ENCODE results near the gene ELN.

ELN gene

GRCh38 chr7:74083117-74083876, 55.3 kb downstream of the ELN start, which contains the start of gene LIMK1:
TSS of gene LIMK1 (plus strand) at chr7:74083804. CDS start at chr7:74083991, 187 bp downstream.
- H3K4me1 ChIP-seq (ENCODE audit: control insufficient read depth, insufficient read depth, low read length, poor library complexity, severe bottlenecking): peaks cover 15% of the 10 kb centered on the region
- H3K36me3 ChIP-seq (ENCODE audit: control insufficient read depth, insufficient read depth, low read length): peaks cover 28% of the 10 kb centered on the region
- WGBS, 2 experiments (ENCODE audit: insufficient coverage in 2 of 2): 16 to 36% methylated on average over 13 to 37 of the region's 71 CpGs
- H3K9me3 ChIP-seq (ENCODE audit: control insufficient read depth, low read length): no peaks in the 10 kb centered on the region
- peak within 1 kb of the TSS; percentile 73 for H3K27ac ChIP-seq (ENCODE audit: low read depth, low read length, severe bottlenecking)
- peak within 1 kb of the TSS; percentile 73 for H3K4me3 ChIP-seq (ENCODE audit: extremely low read depth, insufficient read depth, low read length, poor library complexity, severe bottlenecking)

GRCh38 chr7:74083928-74084721, 56.2 kb downstream of the ELN start:
- H3K4me3 ChIP-seq (ENCODE audit: extremely low read depth, insufficient read depth, low read length, poor library complexity, severe bottlenecking): peak overlapping the region; percentile 73
- no peaks in the 10 kb centered on the region for H3K9me3 ChIP-seq (ENCODE audit: control insufficient read depth, low read length)
- H3K27ac ChIP-seq (ENCODE audit: low read depth, low read length, severe bottlenecking): peak overlapping the region; percentile 41
- peaks cover 35% of the 10 kb centered on the region for H3K36me3 ChIP-seq (ENCODE audit: control insufficient read depth, insufficient read depth, low read length)
- WGBS, 2 experiments (ENCODE audit: insufficient coverage in 2 of 2): 1% methylated on average over 32 to 36 of the region's 61 CpGs
- H3K4me1 ChIP-seq (ENCODE audit: control insufficient read depth, insufficient read depth, low read length, poor library complexity, severe bottlenecking): peaks cover 15% of the 10 kb centered on the region

- Histone ChIP-seq H3K27ac (ENCODE audit: low read depth, low read length, severe bottlenecking) (no peak overlapping the region), H3K4me1 (ENCODE audit: control insufficient read depth, insufficient read depth, low read length, poor library complexity, severe bottlenecking) (peaks cover 15% of the 10 kb centered on the region), H3K9me3 (ENCODE audit: control insufficient read depth, low read length) (no peaks in the 10 kb centered on the region), H3K36me3 (ENCODE audit: control insufficient read depth, insufficient read depth, low read length) (peaks cover 42% of the 10 kb centered on the region), H3K4me3 (ENCODE audit: extremely low read depth, insufficient read depth, low read length, poor library complexity, severe bottlenecking) (peak overlapping the region; percentile 73)
- WGBS, 2 experiments (ENCODE audit: insufficient coverage in 2 of 2): 72 to 76% methylated on average over 5 of the region's 6 CpGs
These were observed 57.0 kb downstream of the ELN start for GRCh38 chr7:74084722-74085578.

GRCh38 chr7:74087791-74088453, 59.9 kb downstream of the ELN start:
- H3K36me3 ChIP-seq (ENCODE audit: control insufficient read depth, insufficient read depth, low read length): peaks cover 57% of the 10 kb centered on the region
- no peak overlapping the region for H3K27ac ChIP-seq (ENCODE audit: low read depth, low read length, severe bottlenecking)
- no peaks in the 10 kb centered on the region for H3K9me3 ChIP-seq (ENCODE audit: control insufficient read depth, low read length)
- H3K4me1 ChIP-seq (ENCODE audit: control insufficient read depth, insufficient read depth, low read length, poor library complexity, severe bottlenecking): peaks cover 23% of the 10 kb centered on the region
- WGBS, 2 experiments (ENCODE audit: insufficient coverage in 2 of 2): 94 to 96% methylated on average over 8 to 9 of the region's 10 CpGs
- no peak overlapping the region for H3K4me3 ChIP-seq (ENCODE audit: extremely low read depth, insufficient read depth, low read length, poor library complexity, severe bottlenecking)

GRCh38 chr7:74092321-74092963, 64.5 kb downstream of the ELN start:
- WGBS, 2 experiments (ENCODE audit: insufficient coverage in 2 of 2): 82 to 83% methylated on average over 13 of the region's 13 CpGs
- H3K4me1 ChIP-seq (ENCODE audit: control insufficient read depth, insufficient read depth, low read length, poor library complexity, severe bottlenecking): peaks cover 38% of the 10 kb centered on the region
- H3K4me3 ChIP-seq (ENCODE audit: extremely low read depth, insufficient read depth, low read length, poor library complexity, severe bottlenecking): no peak overlapping the region
- H3K27ac ChIP-seq (ENCODE audit: low read depth, low read length, severe bottlenecking): peak overlapping the region; percentile 97
- H3K9me3 ChIP-seq (ENCODE audit: control insufficient read depth, low read length): peaks cover 11% of the 10 kb centered on the region
- peaks cover 52% of the 10 kb centered on the region for H3K36me3 ChIP-seq (ENCODE audit: control insufficient read depth, insufficient read depth, low read length)

GRCh38 chr7:74092964-74093471, 65.0 kb downstream of the ELN start:
- H3K36me3 ChIP-seq (ENCODE audit: control insufficient read depth, insufficient read depth, low read length): peaks cover 52% of the 10 kb centered on the region
- WGBS, 2 experiments (ENCODE audit: insufficient coverage in 2 of 2): 78 to 82% methylated on average over 9 to 10 of the region's 12 CpGs
- peak overlapping the region; percentile 97 for H3K27ac ChIP-seq (ENCODE audit: low read depth, low read length, severe bottlenecking)
- H3K4me3 ChIP-seq (ENCODE audit: extremely low read depth, insufficient read depth, low read length, poor library complexity, severe bottlenecking): no peak overlapping the region
- peaks cover 38% of the 10 kb centered on the region for H3K4me1 ChIP-seq (ENCODE audit: control insufficient read depth, insufficient read depth, low read length, poor library complexity, severe bottlenecking)
- peaks cover 16% of the 10 kb centered on the region for H3K9me3 ChIP-seq (ENCODE audit: control insufficient read depth, low read length)

- Histone ChIP-seq H3K27ac (ENCODE audit: low read depth, low read length, severe bottlenecking) (peak overlapping the region; percentile 97), H3K9me3 (ENCODE audit: control insufficient read depth, low read length) (peaks cover 16% of the 10 kb centered on the region), H3K36me3 (ENCODE audit: control insufficient read depth, insufficient read depth, low read length) (peaks cover 52% of the 10 kb centered on the region), H3K4me1 (ENCODE audit: control insufficient read depth, insufficient read depth, low read length, poor library complexity, severe bottlenecking) (peaks cover 42% of the 10 kb centered on the region), H3K4me3 (ENCODE audit: extremely low read depth, insufficient read depth, low read length, poor library complexity, severe bottlenecking) (no peak overlapping the region)
- 40 to 47% methylated on average over 14 to 15 of the region's 15 CpGs for WGBS, 2 experiments (ENCODE audit: insufficient coverage in 2 of 2)
These were observed 65.8 kb downstream of the ELN start for GRCh38 chr7:74093671-74094223.

- Histone ChIP-seq H3K9me3 (ENCODE audit: control insufficient read depth, low read length) (peaks cover 16% of the 10 kb centered on the region), H3K27ac (ENCODE audit: low read depth, low read length, severe bottlenecking) (peak overlapping the region; percentile 97), H3K4me3 (ENCODE audit: extremely low read depth, insufficient read depth, low read length, poor library complexity, severe bottlenecking) (peak overlapping the region; percentile 25), H3K4me1 (ENCODE audit: control insufficient read depth, insufficient read depth, low read length, poor library complexity, severe bottlenecking) (peaks cover 42% of the 10 kb centered on the region), H3K36me3 (ENCODE audit: control insufficient read depth, insufficient read depth, low read length) (peaks cover 53% of the 10 kb centered on the region)
- 3% methylated on average over 19 to 21 of the region's 32 CpGs for WGBS, 2 experiments (ENCODE audit: insufficient coverage in 2 of 2)
These were observed 66.5 kb downstream of the ELN start for GRCh38 chr7:74094224-74095101.

GRCh38 chr7:74095135-74095534, 67.2 kb downstream of the ELN start:
- Histone ChIP-seq H3K36me3 (ENCODE audit: control insufficient read depth, insufficient read depth, low read length) (peaks cover 56% of the 10 kb centered on the region), H3K9me3 (ENCODE audit: control insufficient read depth, low read length) (peaks cover 16% of the 10 kb centered on the region), H3K4me3 (ENCODE audit: extremely low read depth, insufficient read depth, low read length, poor library complexity, severe bottlenecking) (peak overlapping the region; percentile 25), H3K27ac (ENCODE audit: low read depth, low read length, severe bottlenecking) (peak overlapping the region; percentile 97), H3K4me1 (ENCODE audit: control insufficient read depth, insufficient read depth, low read length, poor library complexity, severe bottlenecking) (peaks cover 42% of the 10 kb centered on the region)
- WGBS, 2 experiments (ENCODE audit: insufficient coverage in 2 of 2): 70 to 82% methylated on average over 4 to 5 of the region's 6 CpGs

Data from mesodermal cell (in vitro differentiated cells).